GM06990 (cell line): ENCODE data around the gene MAPKAP1.

Experiments used
- DNase-seq: peaks from one replicate; pipeline ENCODE4 v3.0.0-alpha.2; 2011; ENCODE audit not compliant: insufficient read length; ENCODE audit errors: extremely low read depth
- H3K27me3 ChIP-seq: replicated peaks from 2 replicates; pipeline ENCODE4 v1.6.0; 2011; ENCODE audit warnings: low read length; ENCODE audit not compliant: control insufficient read depth, insufficient read depth
- H3K36me3 ChIP-seq: 2 replicates; pipeline ENCODE4 v1.5.1; 2011; ENCODE audit warnings: low read length; ENCODE audit not compliant: control insufficient read depth, insufficient read depth
- H3K4me3 ChIP-seq: replicated peaks from 2 replicates; pipeline ENCODE4 v1.5.1; 2011; ENCODE audit warnings: low read depth, mild to moderate bottlenecking, control low read depth, low read length
- TF ChIP-seq, protein P1 (sequence below): IDR thresholded peaks from 2 replicates; pipeline ENCODE4 v1.5.1; 2011; ENCODE audit warnings: low read length, control low read depth, mild to moderate bottlenecking, inconsistent platforms; ENCODE audit not compliant: insufficient read depth, poor library complexity, severe bottlenecking

The MAPKAP1 gene

DNA sequence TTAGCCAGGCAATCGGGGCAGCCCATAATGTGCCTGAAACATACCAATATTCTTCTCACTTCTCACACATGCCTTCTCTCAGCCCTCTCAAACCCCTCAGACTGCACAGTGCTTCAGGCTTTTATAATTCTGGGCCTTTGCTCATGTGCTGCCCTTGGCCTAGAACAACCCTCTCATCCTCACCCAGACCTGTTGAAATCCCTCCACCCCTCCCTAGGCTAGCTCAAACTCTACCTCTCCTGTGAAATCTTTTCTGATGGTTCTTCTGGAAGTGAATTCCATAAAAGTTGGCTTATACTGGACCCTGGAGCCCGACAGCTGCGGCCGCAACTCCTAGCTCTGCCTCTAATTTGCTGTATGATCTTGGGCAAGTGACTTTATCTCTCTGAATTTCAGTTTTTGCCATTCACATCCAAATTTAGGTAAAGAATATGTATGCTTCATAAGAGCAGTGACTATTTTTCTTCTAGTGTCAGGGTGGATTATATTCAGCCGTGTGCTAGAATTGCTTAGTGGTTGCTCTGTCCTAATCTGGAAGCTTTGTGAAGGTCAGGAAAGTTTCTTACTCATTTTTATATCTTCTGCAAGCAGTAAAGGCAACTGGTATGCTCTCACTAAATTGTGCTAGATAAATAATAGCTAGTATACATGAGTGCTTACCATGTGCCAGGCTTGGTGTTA lies 221.4 kb downstream of the MAPKAP1 start:
- DNase-seq, result no peak
- Histone ChIP-seq H3K4me3 (no peak overlapping the region), H3K36me3 (peaks cover 3% of the 10 kb centered on the region), H3K27me3 (no peaks in the 10 kb centered on the region)
- TF ChIP-seq, protein P1, sequence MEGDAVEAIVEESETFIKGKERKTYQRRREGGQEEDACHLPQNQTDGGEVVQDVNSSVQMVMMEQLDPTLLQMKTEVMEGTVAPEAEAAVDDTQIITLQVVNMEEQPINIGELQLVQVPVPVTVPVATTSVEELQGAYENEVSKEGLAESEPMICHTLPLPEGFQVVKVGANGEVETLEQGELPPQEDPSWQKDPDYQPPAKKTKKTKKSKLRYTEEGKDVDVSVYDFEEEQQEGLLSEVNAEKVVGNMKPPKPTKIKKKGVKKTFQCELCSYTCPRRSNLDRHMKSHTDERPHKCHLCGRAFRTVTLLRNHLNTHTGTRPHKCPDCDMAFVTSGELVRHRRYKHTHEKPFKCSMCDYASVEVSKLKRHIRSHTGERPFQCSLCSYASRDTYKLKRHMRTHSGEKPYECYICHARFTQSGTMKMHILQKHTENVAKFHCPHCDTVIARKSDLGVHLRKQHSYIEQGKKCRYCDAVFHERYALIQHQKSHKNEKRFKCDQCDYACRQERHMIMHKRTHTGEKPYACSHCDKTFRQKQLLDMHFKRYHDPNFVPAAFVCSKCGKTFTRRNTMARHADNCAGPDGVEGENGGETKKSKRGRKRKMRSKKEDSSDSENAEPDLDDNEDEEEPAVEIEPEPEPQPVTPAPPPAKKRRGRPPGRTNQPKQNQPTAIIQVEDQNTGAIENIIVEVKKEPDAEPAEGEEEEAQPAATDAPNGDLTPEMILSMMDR, result no peak

- Histone ChIP-seq H3K27me3 (no peaks in the 10 kb centered on the region), H3K4me3 (no peak overlapping the region), H3K36me3 (peaks cover 3% of the 10 kb centered on the region)
- DNase-seq, result no peak
- TF ChIP-seq, protein P1, result no peak
Observed at GRCh38 chr9:125484350-125485282, 222.4 kb downstream of the MAPKAP1 start.

GRCh38 chr9:125483697-125484096 lies 223.3 kb downstream of the MAPKAP1 start:
- H3K27me3 ChIP-seq, result no peaks in the 10 kb centered on the region
- H3K36me3 ChIP-seq, result peaks cover 3% of the 10 kb centered on the region
- TF ChIP-seq, protein P1, result no peak
- DNase-seq, result no peak
- no peak overlapping the region for H3K4me3 ChIP-seq

DNA sequence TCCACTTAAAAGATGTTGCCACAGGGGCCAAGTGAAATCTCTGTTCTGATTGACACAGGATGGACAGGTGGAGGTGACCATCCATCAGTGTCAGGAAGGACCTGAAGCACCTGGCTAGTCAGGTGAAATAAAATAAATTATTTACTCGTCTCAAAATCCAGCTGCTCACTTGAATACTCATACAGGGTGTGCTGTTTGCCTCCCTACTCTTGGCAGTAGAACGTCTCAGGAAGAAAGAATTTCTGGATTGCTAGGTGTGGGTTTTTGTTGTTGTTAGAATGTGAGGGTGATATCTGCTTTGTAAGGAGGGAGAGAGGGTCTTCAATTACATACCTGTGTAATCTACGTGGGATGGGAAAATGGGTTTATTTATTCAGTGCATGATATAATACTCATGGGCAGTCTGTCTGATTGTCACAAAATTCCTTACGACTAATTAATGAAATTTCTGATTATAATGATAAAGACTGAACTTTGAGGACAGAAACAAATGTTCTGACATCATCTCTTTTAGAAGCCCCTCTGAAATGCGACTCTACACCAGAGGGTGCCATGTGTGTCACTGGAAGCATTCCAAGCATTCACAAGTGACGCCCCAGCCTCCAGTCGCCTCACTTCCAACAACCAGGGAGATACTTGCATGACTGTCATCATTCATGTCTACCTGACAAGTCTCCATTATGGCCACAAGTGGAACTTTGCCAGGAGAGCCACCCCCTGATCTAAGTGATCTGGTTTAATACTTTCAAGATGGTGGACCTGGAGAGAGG lies 227.0 kb downstream of the MAPKAP1 start:
- Histone ChIP-seq H3K36me3 (peaks cover 12% of the 10 kb centered on the region), H3K4me3 (no peak overlapping the region), H3K27me3 (no peaks in the 10 kb centered on the region)
- TF ChIP-seq, protein P1, result no peak
- DNase-seq, result no peak

DNA sequence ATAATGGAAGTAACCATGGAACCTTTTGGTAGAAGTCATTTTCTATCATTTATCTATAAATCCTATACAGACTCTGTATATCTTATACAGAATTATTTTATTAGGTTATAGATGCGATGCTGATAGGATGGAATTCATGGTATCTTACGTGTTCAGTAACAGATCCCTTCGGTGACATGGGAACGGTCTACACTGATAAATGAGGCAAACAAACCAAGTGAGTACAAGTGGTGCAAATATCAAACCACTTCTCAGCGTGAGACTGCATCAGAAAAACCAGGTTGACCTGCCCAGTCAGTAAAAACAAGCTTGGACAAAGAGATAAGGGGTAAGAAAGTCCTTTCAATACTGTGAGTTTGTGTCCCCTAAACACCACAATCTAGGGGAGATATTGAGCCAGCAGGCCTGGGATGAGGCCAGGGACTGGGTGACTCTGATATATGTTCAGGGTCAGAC lies 229.9 kb downstream of the MAPKAP1 start:
- DNase-seq, result no peak

More for the DNA sequence above, 229.9 kb downstream of the MAPKAP1 start:
- Histone ChIP-seq H3K4me3 (no peak overlapping the region), H3K36me3 (peaks cover 14% of the 10 kb centered on the region), H3K27me3 (no peaks in the 10 kb centered on the region)
- TF ChIP-seq, protein P1, result no peak
